ENCODE measurements around the gene PPFIA3.

PPFIA3 gene

DNA sequence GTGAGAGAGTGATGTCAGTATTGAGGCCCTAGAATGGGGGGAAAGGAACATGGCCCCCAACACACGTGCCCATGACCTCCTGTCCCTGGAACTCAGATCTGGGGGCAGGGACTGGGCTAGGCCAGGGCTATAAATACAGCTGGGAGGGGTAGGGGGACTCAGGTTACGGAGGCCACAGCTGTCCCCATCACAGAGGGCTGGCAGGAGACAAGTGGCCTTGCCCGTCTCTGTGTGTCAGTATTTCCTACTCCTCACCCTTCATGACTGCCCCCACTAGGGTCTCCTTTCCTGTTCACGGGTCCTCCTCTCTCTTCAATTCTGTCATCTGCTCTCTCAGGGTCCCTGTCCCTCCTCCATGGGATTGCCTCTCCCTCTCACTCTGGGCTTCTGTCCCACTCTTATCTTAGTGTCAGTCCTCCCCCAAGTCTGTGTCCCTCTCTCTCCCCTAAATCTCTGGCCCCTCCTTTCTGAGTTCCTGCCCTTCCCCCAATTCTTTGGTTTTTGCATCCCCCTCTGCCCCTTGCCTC lies 36.5 kb downstream of the PPFIA3 start:
- H3K4me3 ChIP-seq (ENCODE audit: low read depth, low read length): no peak overlapping the region
- no peak for DNase-seq (ENCODE audit: low read depth)
- TF ChIP-seq, protein P1, sequence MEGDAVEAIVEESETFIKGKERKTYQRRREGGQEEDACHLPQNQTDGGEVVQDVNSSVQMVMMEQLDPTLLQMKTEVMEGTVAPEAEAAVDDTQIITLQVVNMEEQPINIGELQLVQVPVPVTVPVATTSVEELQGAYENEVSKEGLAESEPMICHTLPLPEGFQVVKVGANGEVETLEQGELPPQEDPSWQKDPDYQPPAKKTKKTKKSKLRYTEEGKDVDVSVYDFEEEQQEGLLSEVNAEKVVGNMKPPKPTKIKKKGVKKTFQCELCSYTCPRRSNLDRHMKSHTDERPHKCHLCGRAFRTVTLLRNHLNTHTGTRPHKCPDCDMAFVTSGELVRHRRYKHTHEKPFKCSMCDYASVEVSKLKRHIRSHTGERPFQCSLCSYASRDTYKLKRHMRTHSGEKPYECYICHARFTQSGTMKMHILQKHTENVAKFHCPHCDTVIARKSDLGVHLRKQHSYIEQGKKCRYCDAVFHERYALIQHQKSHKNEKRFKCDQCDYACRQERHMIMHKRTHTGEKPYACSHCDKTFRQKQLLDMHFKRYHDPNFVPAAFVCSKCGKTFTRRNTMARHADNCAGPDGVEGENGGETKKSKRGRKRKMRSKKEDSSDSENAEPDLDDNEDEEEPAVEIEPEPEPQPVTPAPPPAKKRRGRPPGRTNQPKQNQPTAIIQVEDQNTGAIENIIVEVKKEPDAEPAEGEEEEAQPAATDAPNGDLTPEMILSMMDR (IDR thresholded peaks at IDR 0.05; ENCODE audit: insufficient read depth, low read depth, low read length, missing control alignments): no peak

DNA sequence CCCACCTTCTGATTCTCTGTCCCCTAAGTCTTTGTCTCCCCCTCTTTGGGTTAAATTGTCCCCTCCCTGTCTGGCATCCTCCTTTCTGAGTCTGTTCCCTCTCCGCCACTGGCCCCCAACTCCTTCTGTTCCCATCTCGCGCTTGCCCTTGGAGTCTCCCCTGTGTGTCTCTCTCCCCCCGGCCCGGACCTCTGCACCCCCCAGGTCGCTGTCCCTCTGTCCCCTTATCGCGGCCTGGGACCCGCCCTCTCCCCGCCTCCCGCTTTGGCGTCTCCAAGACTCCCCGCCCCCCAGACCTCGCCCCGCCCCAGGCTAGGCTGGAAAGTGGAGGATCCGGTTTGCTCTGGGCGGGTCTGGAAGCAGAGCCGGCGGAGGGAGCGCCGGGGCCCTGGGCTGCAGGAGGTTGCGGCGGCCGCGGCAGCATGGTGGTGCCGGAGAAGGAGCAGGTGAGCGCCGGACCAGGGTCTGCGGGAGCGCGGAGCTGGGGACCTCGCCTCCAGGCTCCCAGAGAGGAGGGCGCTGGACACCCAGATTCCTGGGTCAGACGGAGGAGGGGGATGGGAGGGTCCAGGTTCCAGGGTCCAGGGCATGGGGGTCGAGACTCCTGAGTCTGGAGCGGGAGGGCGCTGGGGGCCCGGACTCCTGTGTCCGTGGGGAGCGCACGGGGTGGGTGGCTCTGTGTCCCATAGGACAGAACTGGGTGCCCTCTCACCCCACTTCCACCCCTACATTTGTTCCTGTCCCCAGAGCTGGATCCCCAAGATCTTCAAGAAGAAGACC lies 38.3 kb downstream of the PPFIA3 start, which contains the start of gene TRPM4:
Gene TRPM4, plus strand, starts transcription at position 348 of the 780 bp plus-strand sequence. Its CDS starts 75 bp downstream, at position 423.
- H3K4me3 ChIP-seq (ENCODE audit: low read depth, low read length): no peak within 1 kb of the TSS
- TF ChIP-seq, protein P1 (IDR thresholded peaks at IDR 0.05; ENCODE audit: insufficient read depth, low read depth, low read length, missing control alignments): no peak
- DNase-seq (ENCODE audit: low read depth): no peak

DNA sequence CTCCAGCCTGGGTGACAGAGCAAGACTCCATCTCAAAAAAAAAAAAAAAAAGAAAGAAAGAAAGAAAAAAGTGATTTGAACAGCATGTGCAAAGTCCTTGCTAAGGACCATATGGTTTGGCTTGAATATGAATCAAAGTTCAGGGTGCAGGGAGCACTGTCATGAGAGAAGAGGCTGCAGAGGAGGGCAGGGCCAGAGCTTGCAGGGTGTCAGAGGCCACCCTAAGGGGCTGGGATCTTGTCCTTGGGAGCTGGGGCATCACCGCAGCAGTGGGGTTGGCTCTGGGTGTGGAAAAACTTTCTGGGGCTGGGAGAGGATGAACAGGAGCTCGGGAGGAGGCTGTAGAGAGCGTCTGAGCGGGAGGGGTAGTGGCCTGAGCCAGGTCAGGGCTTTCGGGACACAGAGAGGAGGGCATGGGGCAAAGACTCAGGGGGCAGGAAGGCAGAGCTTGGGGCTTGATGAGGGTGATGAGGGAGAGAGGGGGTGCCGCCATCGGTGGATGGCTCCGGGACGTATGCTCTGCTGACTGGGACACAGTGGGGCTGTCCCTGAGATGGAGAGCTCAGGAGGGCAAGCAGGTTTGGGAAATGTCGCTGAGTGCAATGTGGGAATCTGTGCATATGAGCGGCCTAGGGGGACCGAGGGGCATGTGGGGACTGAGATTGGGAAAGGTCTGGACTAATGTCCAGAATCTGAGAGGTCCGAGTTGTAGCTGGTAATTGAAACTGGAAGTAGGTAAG lies 41.3 kb downstream of the PPFIA3 start:
- no peak for DNase-seq (ENCODE audit: low read depth)
- TF ChIP-seq, protein P1 (IDR thresholded peaks at IDR 0.05; ENCODE audit: insufficient read depth, low read depth, low read length, missing control alignments): no peak
- no peak overlapping the region for H3K4me3 ChIP-seq (ENCODE audit: low read depth, low read length)

DNA sequence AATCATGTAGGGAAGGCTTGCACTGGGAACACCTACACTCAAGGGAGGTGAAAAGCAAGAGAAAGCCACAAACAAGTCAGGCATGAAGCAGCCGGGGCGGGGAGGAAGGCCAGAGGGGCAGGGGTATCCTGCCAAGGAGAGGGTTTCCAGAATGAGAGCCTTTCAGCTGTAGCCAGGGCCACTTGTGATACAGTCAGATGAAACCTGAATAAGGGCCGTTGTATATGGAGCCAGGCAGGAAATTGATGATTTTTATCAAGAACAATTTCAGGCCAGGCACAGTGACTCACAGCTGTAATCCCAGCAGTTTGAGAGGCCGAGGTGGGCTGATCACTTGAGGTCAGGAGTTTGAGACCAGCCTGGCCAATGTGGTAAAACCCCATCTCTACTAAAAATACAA lies 42.6 kb downstream of the PPFIA3 start:
- no peak overlapping the region for H3K4me3 ChIP-seq (ENCODE audit: low read depth, low read length)
- DNase-seq (ENCODE audit: low read depth): no peak

DNA sequence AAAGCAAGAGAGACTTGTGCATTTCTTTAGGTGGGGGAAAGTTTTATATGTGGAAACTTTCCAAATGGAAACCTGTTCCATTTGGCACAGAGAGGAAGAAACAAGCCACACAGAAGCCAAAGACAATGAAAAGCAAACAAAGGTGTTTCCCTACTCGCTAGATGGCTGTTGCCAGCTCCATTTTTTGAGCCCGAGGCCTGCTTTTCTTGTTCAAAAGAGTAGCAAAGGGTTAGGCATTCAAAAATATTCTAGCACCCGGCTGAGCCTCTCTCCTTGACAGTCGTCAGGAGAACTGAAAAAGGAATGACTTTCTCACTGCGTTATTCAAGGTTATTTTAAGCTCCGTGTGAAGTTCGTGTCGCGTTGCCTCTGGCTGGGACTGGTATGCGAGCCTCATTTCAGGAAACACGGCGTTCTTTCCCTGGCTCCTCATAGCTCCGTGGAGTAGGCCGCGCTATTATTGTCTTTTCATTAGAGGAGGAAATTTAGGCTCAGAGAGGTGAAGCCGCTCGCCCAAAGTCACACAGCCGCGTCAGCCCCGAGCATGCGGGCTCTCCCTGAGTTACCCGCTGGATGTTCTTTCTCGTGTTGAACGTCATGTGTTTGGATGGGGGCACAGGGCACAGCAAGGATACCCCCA lies 45.9 kb downstream of the PPFIA3 start:
- DNase-seq (ENCODE audit: low read depth): no peak
- TF ChIP-seq, protein P1 (IDR thresholded peaks at IDR 0.05; ENCODE audit: insufficient read depth, low read depth, low read length, missing control alignments): no peak
- H3K4me3 ChIP-seq (ENCODE audit: low read depth, low read length): no peak overlapping the region

More for the DNA sequence above, 42.6 kb downstream of the PPFIA3 start:
- TF ChIP-seq, protein P1 (IDR thresholded peaks at IDR 0.05; ENCODE audit: insufficient read depth, low read depth, low read length, missing control alignments): no peak

DNA sequence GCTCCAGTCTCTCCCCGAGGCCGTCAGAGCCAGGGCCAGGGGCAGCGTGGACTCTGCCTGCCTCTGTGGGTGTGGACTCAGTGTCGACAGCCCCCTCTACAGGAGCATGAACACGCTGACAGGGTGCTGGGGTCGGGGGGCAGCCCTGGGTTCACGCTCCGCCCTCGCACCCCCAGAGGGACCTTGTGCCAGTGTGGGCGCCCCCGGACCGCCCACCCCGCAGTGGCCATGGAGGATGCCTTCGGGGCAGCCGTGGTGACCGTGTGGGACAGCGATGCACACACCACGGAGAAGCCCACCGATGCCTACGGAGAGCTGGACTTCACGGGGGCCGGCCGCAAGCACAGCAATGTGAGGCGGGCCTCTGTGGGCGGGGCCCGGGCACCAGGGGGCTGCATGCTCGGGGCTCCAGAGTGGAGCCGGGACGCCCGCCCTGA lies 46.5 kb downstream of the PPFIA3 start:
- no peak for DNase-seq (ENCODE audit: low read depth)
- TF ChIP-seq, protein P1 (IDR thresholded peaks at IDR 0.05; ENCODE audit: insufficient read depth, low read depth, low read length, missing control alignments): no peak

More for the DNA sequence above, 46.5 kb downstream of the PPFIA3 start:
- no peak overlapping the region for H3K4me3 ChIP-seq (ENCODE audit: low read depth, low read length)

All from GM12865 (cell line).